ENCODE results near the gene C10orf71. TPM values are rescaled to one million over a fixed set of nuclear protein-coding genes. Genes with fewer than 3 reads are reported as not detected.

C10orf71 gene
- 0.05 TPM for polyA plus RNA-seq (2013, experiment 1 of 2)
- 0.06 TPM for polyA plus RNA-seq (2013, experiment 2 of 2)

GRCh38 chr10:49298983-49299815 is at the start of gene C10orf71:
Gene C10orf71 (plus strand): TSS chr10:49299170. CDS start chr10:49322546, 23,376 bp downstream.
- H3K9ac ChIP-seq (ENCODE audit: low read depth, low read length) = no peak within 1 kb of the TSS

GRCh38 chr10:49252313-49253034 is 46.5 kb upstream of the C10orf71 start:
- no peaks in the 10 kb centered on the region for H3K4me1 ChIP-seq (ENCODE audit: insufficient read depth, low read length)
- no peaks in the 10 kb centered on the region for H3K27me3 ChIP-seq (ENCODE audit: insufficient read depth, low read length)
- 84% methylated on average over 11 of the region's 11 CpGs for WGBS
- H3K9ac ChIP-seq (ENCODE audit: low read depth, low read length) = no peak overlapping the region
- no peak overlapping the region for H3K27ac ChIP-seq (ENCODE audit: low read depth, low read length)
- no peaks in the 10 kb centered on the region for H3K36me3 ChIP-seq (ENCODE audit: insufficient read depth, low read length)
- H3K4me3 ChIP-seq (ENCODE audit: low read length) = no peak overlapping the region
- no peaks in the 10 kb centered on the region for H3K9me3 ChIP-seq (ENCODE audit: insufficient read depth, low read depth, low read length)

More at GRCh38 chr10:49298983-49299815, at the start of gene C10orf71:
- H3K27ac ChIP-seq (ENCODE audit: low read depth, low read length) = no peak within 1 kb of the TSS
- no peaks in the 10 kb centered on the region for H3K9me3 ChIP-seq (ENCODE audit: insufficient read depth, low read depth, low read length)
- WGBS = 81% methylated on average over 22 of the region's 27 CpGs
- peaks cover 30% of the 10 kb centered on the region for H3K4me1 ChIP-seq (ENCODE audit: insufficient read depth, low read length)
- no peaks in the 10 kb centered on the region for H3K27me3 ChIP-seq (ENCODE audit: insufficient read depth, low read length)
- no peaks in the 10 kb centered on the region for H3K36me3 ChIP-seq (ENCODE audit: insufficient read depth, low read length)
- no peak within 1 kb of the TSS for H3K4me3 ChIP-seq (ENCODE audit: low read length)

- H3K36me3 ChIP-seq (ENCODE audit: insufficient read depth, low read length) = no peaks in the 10 kb centered on the region
- no peak overlapping the region for H3K9ac ChIP-seq (ENCODE audit: low read depth, low read length)
- WGBS = 96% methylated on average over 2 of the region's 2 CpGs
- no peak overlapping the region for H3K4me3 ChIP-seq (ENCODE audit: low read length)
- H3K4me1 ChIP-seq (ENCODE audit: insufficient read depth, low read length) = no peaks in the 10 kb centered on the region
- H3K27me3 ChIP-seq (ENCODE audit: insufficient read depth, low read length) = no peaks in the 10 kb centered on the region
- no peaks in the 10 kb centered on the region for H3K9me3 ChIP-seq (ENCODE audit: insufficient read depth, low read depth, low read length)
- no peak overlapping the region for H3K27ac ChIP-seq (ENCODE audit: low read depth, low read length)
Observed at GRCh38 chr10:49253340-49253906, 45.5 kb upstream of the C10orf71 start.

- Histone ChIP-seq H3K27ac (ENCODE audit: low read depth, low read length) (no peak overlapping the region), H3K4me3 (ENCODE audit: low read length) (no peak overlapping the region), H3K27me3 (ENCODE audit: insufficient read depth, low read length) (no peaks in the 10 kb centered on the region), H3K9ac (ENCODE audit: low read depth, low read length) (no peak overlapping the region), H3K36me3 (ENCODE audit: insufficient read depth, low read length) (no peaks in the 10 kb centered on the region), H3K4me1 (ENCODE audit: insufficient read depth, low read length) (no peaks in the 10 kb centered on the region), H3K9me3 (ENCODE audit: insufficient read depth, low read depth, low read length) (no peaks in the 10 kb centered on the region)
Observed at GRCh38 chr10:49254150-49254549, 44.8 kb upstream of the C10orf71 start.

- Histone ChIP-seq H3K27ac (ENCODE audit: low read depth, low read length) (no peak overlapping the region), H3K9ac (ENCODE audit: low read depth, low read length) (no peak overlapping the region), H3K4me3 (ENCODE audit: low read length) (no peak overlapping the region), H3K9me3 (ENCODE audit: insufficient read depth, low read depth, low read length) (no peaks in the 10 kb centered on the region), H3K36me3 (ENCODE audit: insufficient read depth, low read length) (no peaks in the 10 kb centered on the region), H3K27me3 (ENCODE audit: insufficient read depth, low read length) (no peaks in the 10 kb centered on the region), H3K4me1 (ENCODE audit: insufficient read depth, low read length) (no peaks in the 10 kb centered on the region)
- WGBS = 68% methylated on average over 9 of the region's 14 CpGs
Observed at GRCh38 chr10:49254556-49255318, 44.2 kb upstream of the C10orf71 start.

GRCh38 chr10:49255883-49256282 is 43.1 kb upstream of the C10orf71 start:
- Histone ChIP-seq H3K9ac (ENCODE audit: low read depth, low read length) (no peak overlapping the region), H3K27me3 (ENCODE audit: insufficient read depth, low read length) (no peaks in the 10 kb centered on the region), H3K4me3 (ENCODE audit: low read length) (no peak overlapping the region), H3K36me3 (ENCODE audit: insufficient read depth, low read length) (no peaks in the 10 kb centered on the region), H3K4me1 (ENCODE audit: insufficient read depth, low read length) (no peaks in the 10 kb centered on the region), H3K27ac (ENCODE audit: low read depth, low read length) (no peak overlapping the region), H3K9me3 (ENCODE audit: insufficient read depth, low read depth, low read length) (no peaks in the 10 kb centered on the region)
- WGBS = 44% methylated on average over 2 of the region's 3 CpGs

GRCh38 chr10:49257154-49257553 is 41.8 kb upstream of the C10orf71 start:
- Histone ChIP-seq H3K9ac (ENCODE audit: low read depth, low read length) (no peak overlapping the region), H3K27me3 (ENCODE audit: insufficient read depth, low read length) (no peaks in the 10 kb centered on the region), H3K4me1 (ENCODE audit: insufficient read depth, low read length) (no peaks in the 10 kb centered on the region), H3K27ac (ENCODE audit: low read depth, low read length) (no peak overlapping the region), H3K9me3 (ENCODE audit: insufficient read depth, low read depth, low read length) (no peaks in the 10 kb centered on the region), H3K36me3 (ENCODE audit: insufficient read depth, low read length) (no peaks in the 10 kb centered on the region), H3K4me3 (ENCODE audit: low read length) (no peak overlapping the region)
- WGBS = 85% methylated on average over 1 of the region's 1 CpG

GRCh38 chr10:49257626-49258349 is 41.2 kb upstream of the C10orf71 start:
- 94% methylated on average over 11 of the region's 11 CpGs for WGBS
- H3K36me3 ChIP-seq (ENCODE audit: insufficient read depth, low read length) = no peaks in the 10 kb centered on the region
- no peak overlapping the region for H3K27ac ChIP-seq (ENCODE audit: low read depth, low read length)
- no peak overlapping the region for H3K9ac ChIP-seq (ENCODE audit: low read depth, low read length)
- no peaks in the 10 kb centered on the region for H3K9me3 ChIP-seq (ENCODE audit: insufficient read depth, low read depth, low read length)
- H3K4me3 ChIP-seq (ENCODE audit: low read length) = no peak overlapping the region
- H3K4me1 ChIP-seq (ENCODE audit: insufficient read depth, low read length) = no peaks in the 10 kb centered on the region
- H3K27me3 ChIP-seq (ENCODE audit: insufficient read depth, low read length) = no peaks in the 10 kb centered on the region

GRCh38 chr10:49258350-49258683 is 40.7 kb upstream of the C10orf71 start:
- Histone ChIP-seq H3K9me3 (ENCODE audit: insufficient read depth, low read depth, low read length) (no peaks in the 10 kb centered on the region), H3K4me1 (ENCODE audit: insufficient read depth, low read length) (no peaks in the 10 kb centered on the region), H3K9ac (ENCODE audit: low read depth, low read length) (no peak overlapping the region), H3K27me3 (ENCODE audit: insufficient read depth, low read length) (no peaks in the 10 kb centered on the region), H3K36me3 (ENCODE audit: insufficient read depth, low read length) (no peaks in the 10 kb centered on the region), H3K4me3 (ENCODE audit: low read length) (no peak overlapping the region), H3K27ac (ENCODE audit: low read depth, low read length) (no peak overlapping the region)

GRCh38 chr10:49260644-49261296 is 38.2 kb upstream of the C10orf71 start:
- no peak overlapping the region for H3K27ac ChIP-seq (ENCODE audit: low read depth, low read length)
- H3K4me1 ChIP-seq (ENCODE audit: insufficient read depth, low read length) = no peaks in the 10 kb centered on the region
- no peak overlapping the region for H3K9ac ChIP-seq (ENCODE audit: low read depth, low read length)
- H3K36me3 ChIP-seq (ENCODE audit: insufficient read depth, low read length) = no peaks in the 10 kb centered on the region
- H3K9me3 ChIP-seq (ENCODE audit: insufficient read depth, low read depth, low read length) = peaks cover 8% of the 10 kb centered on the region; the same call in 1 of the 2 replicates
- H3K27me3 ChIP-seq (ENCODE audit: insufficient read depth, low read length) = no peaks in the 10 kb centered on the region
- no peak overlapping the region for H3K4me3 ChIP-seq (ENCODE audit: low read length)
- WGBS = 92% methylated on average over 4 of the region's 4 CpGs
